ENCODE results near the gene TOP3A. TPM values are rescaled to one million over a fixed set of nuclear protein-coding genes. Genes with fewer than 3 reads are reported as not detected.

TOP3A gene
- total and polyA plus RNA-seq, 2 donors (not counting 1 experiment from before 2014, with no cell fraction given): 13.4 to 55.8 TPM

GRCh38 chr17:18259621-18260331, 55.0 kb downstream of the TOP3A start:
- no peak for TF ChIP-seq CTCF (IDR thresholded peaks at IDR 0.05)
- TF ChIP-seq EZH2 (IDR thresholded peaks at IDR 0.05; ENCODE audit: borderline replicate concordance, insufficient read depth, low read depth, low read length, poor library complexity, severe bottlenecking): no peak

More at GRCh38 chr17:18259621-18260331, 55.0 kb downstream of the TOP3A start:
- Histone ChIP-seq H3K27me3 (replicated peaks in 1 of 4; ENCODE audit: control extremely low read depth in 1 of 4, control insufficient read depth in 3 of 4, insufficient read depth in 4 of 4, low read length in 3 of 4) (no peaks in the 10 kb centered on the region), H3K4me1 (ENCODE audit: control insufficient read depth in 2 of 2, insufficient read depth in 2 of 2, low read length in 2 of 2) (peaks cover 28 to 43% of the 10 kb centered on the region in 2 donors), H3K79me2 (ENCODE audit: control insufficient read depth, insufficient read depth, low read length) (peaks cover 60% of the 10 kb centered on the region), H3K9me3 (ENCODE audit: control extremely low read depth in 1 of 3, control insufficient read depth in 2 of 3, insufficient read depth in 1 of 3, low read length in 2 of 3) (no peaks in the 10 kb centered on the region), H3K27ac (ENCODE audit: low read length in 2 of 2) (peak overlapping the region; percentile 84 to 89), H4K20me1 (ENCODE audit: control insufficient read depth, insufficient read depth, low read length, poor library complexity, severe bottlenecking) (peaks cover 36% of the 10 kb centered on the region), H3K4me2 (replicated peaks; ENCODE audit: low read depth, low read length, poor library complexity, severe bottlenecking) (peak overlapping the region; percentile 83), H3K4me3 (ENCODE audit: control extremely low read depth in 1 of 5, extremely low read depth in 1 of 5, insufficient read depth in 1 of 5, low read depth in 2 of 5, low read length in 4 of 5) (peak overlapping the region in 4 of 5 experiments; percentile 75 to 88 (median 78)), H2AFZ (ENCODE audit: insufficient read depth, low read depth, low read length, poor library complexity, severe bottlenecking) (peak overlapping the region; percentile 87), H3K9ac (ENCODE audit: low read length) (peak overlapping the region; percentile 75), H3K36me3 (replicated peaks in 1 of 2; ENCODE audit: control extremely low read depth in 1 of 2, control insufficient read depth in 1 of 2, extremely low read depth in 1 of 2, insufficient read depth in 2 of 2, low read length in 1 of 2) (peaks cover 0 to 31% of the 10 kb centered on the region in 2 experiments)
- POLR2A ChIA-PET: interaction anchor here (0.7 to 1.0 kb wide), 3 partner anchors 34 to 55 kb away, joined by 3 to 4 read pairs (median 3); partner anchors contain the start of genes SMCR8 and TOP3A
- CTCF ChIA-PET: no interaction called here
- ATAC-seq (ENCODE audit: low read depth) (no peak), DNase-seq (no peak)
- Mint-ChIP-seq H3K27me3 (no peaks in the 10 kb centered on the region), H3K27ac (peak overlapping the region; percentile 87), H3K9me3 (ENCODE audit: insufficient read depth) (no peaks in the 10 kb centered on the region), H3K4me1 (peaks cover 31% of the 10 kb centered on the region), H3K4me3 (peak overlapping the region; percentile 86)
- intact Hi-C loops (cut with micrococcal nuclease): loop anchor here (1.0 to 5.0 kb wide), 4 partner anchors 34 to 977 kb away; partner anchors contain the start of genes COPS3, LLGL1 and SMCR8
- 74% methylated on average over 20 of the region's 22 CpGs for WGBS (ENCODE audit: insufficient coverage)
